ENCODE data around the gene HOXB2. TPM values are rescaled to one million over a fixed set of nuclear protein-coding genes. Genes with fewer than 3 reads are reported as not detected.

Gene HOXB2
- total RNA-seq, 1 experiment from 2014 or later, result 30.7 TPM

Other genes starting within 250 kb of the HOXB2 start
- 0.42 and 1.1 TPM in 2 replicates for gene SKAP1, start 114.9 kb downstream of the HOXB2 start, total RNA-seq (2014; rRNA removed; shearing (Covaris generic))
- gene HOXB1, start 14.1 kb downstream of the HOXB2 start, total RNA-seq (2014; rRNA removed; shearing (Covaris generic)), result not detected in 2 replicates
- 0.20 and 0.57 TPM in 2 replicates for gene HOXB4, start 33.2 kb upstream of the HOXB2 start, total RNA-seq (2014; rRNA removed; shearing (Covaris generic))
- 10.2 and 15.4 TPM in 2 replicates for gene HOXB3, start 45.1 kb upstream of the HOXB2 start, total RNA-seq (2014; rRNA removed; shearing (Covaris generic))
- gene HOXB5, start 48.7 kb upstream of the HOXB2 start, total RNA-seq (2014; rRNA removed; shearing (Covaris generic)), result 0.10 and 0.37 TPM in 2 replicates
- gene HOXB6, start 59.9 kb upstream of the HOXB2 start, total RNA-seq (2014; rRNA removed; shearing (Covaris generic)), result 6.2 and 9.4 TPM in 2 replicates
- gene HOXB7, start 65.9 kb upstream of the HOXB2 start, total RNA-seq (2014; rRNA removed; shearing (Covaris generic)), result 20.0 and 23.3 TPM in 2 replicates
- gene HOXB8, start 70.2 kb upstream of the HOXB2 start, total RNA-seq (2014; rRNA removed; shearing (Covaris generic)), result 5.5 and 6.3 TPM in 2 replicates
- gene HOXB9, start 81.2 kb upstream of the HOXB2 start, total RNA-seq (2014; rRNA removed; shearing (Covaris generic)), result 10.4 and 16.3 TPM in 2 replicates
- not detected in 2 replicates for gene PRAC1, start 177.4 kb upstream of the HOXB2 start, total RNA-seq (2014; rRNA removed; shearing (Covaris generic))
- gene PRAC2, start 178.1 kb upstream of the HOXB2 start, total RNA-seq (2014; rRNA removed; shearing (Covaris generic)), result not detected in 2 replicates
- gene HOXB13, start 183.6 kb upstream of the HOXB2 start, total RNA-seq (2014; rRNA removed; shearing (Covaris generic)), result 5.0 and 6.6 TPM in 2 replicates

Data from M059J (cell line).